Fibroblast of skin of left biceps (primary cell): ENCODE results near the gene CDK5RAP2.
"Not testable (repeated sequence)": the region's sequence is repeated elsewhere in the genome, so short reads cannot be mapped to it uniquely, and the experiment has no call there.

ENCODE experiments used
- DNase-seq, 2 experiments: peaks; one replicate each; pipeline ENCODE4 v3.0.0-alpha.2; 2013; ENCODE audit warnings: low read depth in 2 of 2

The CDK5RAP2 gene

DNA sequence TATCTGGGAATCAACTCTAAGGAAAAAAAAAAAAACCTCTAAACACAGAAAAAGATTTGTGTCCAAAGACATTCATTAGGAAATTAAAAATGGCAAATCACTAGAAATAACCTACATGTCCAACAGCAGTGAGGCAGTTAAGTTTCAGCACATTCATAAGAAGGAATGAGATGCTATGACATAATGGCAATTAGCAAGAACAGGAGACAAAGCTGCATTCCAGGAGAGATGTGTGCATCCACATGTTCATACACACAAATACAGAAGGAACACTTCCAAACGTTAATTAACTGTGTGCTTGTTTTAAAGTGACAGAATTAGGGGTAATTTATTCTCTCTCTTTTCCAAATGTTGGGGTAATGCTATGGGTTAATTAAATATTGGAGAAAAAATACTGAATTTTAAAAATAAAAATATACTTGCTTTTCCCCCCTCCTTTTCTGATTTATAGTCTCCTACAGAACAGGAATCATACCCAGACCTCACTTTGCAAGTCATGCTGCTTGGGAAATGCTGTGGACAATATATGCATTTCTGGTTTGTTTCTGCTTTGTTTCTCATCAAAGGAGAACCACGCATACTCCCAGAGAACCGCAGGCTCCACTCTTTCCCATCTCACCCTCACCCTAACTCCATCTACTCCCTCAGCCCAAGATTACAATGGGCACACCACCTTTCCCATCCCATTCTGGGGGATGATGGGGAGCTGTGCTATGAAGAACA lies 114.1 kb downstream of the CDK5RAP2 start:
- DNase-seq = no peak

DNA sequence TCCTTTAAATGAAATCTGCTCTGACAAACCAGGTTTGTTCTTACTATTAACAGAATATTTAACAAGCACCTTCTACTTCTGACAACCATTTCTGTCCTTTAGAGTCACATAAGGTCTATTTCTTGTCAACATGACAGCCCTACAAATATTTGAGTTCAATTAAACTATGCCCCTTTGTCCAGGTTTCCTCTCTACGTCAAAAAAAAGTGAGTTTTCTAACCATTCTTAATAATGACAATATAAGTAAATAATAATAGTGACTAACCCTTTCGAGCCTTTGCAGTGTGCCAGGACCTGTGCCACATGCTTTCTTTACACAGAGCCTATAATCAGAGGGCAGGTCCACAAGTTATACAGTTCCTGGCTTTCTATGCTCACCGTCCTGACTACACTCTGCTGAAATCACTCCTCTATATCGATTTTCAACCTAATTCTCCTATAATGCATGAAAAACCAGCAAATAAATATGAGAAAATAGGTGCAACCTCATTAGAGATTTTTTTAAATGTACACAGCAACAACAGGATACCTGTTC lies 115.0 kb downstream of the CDK5RAP2 start:
- no peak for DNase-seq

DNA sequence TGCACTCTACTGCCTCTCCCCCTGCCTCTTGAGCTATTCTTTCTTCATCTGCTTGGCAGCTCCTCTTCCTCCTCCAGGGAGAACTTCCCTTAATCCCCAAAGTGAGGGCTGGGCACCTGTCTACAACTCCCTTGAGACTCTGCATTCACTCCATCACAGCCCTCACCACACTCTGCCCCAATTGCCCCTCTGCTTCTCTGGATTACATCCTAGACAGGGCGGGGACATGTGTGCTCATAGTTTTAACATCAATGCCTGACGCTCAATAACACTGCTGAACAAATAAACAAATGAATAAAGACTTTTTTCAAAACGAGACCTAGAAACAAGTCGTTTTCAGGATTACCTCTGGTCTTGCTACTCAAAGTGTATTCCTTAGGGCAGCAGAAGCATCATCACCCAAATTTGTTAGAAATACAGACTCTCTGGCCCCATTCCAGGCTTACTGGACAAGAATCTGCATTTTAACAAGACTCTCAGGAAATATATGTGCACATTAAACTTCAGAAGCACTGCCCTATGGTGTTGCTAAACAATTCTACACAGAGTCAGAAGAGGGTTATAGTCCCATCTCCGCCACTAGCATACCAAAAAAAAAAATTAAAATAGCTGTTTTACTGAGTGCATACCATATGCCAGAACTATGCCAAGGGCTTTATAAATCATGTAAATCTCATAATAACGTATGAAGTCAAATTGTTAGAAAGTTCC lies 115.6 kb downstream of the CDK5RAP2 start:
- DNase-seq = no peak

DNA sequence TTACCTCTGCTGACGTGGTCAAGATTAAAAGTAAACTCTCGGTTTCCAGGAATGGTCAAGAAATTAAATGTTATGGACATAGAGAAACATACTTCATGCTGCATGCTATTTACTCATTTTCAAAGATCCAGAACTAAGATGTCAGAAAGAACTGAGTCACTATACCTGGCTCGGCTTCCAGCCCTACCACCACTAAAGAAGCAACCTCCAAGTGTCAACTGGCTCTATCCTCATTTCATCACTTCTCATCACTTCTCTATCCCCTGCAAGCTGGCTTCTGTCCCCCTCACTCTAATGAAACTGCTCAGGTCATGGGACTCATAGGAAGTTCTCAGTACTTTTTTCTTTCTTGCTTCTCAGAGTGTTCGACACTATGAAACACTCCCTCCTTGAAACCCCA lies 116.2 kb downstream of the CDK5RAP2 start:
- DNase-seq = no peak

DNA sequence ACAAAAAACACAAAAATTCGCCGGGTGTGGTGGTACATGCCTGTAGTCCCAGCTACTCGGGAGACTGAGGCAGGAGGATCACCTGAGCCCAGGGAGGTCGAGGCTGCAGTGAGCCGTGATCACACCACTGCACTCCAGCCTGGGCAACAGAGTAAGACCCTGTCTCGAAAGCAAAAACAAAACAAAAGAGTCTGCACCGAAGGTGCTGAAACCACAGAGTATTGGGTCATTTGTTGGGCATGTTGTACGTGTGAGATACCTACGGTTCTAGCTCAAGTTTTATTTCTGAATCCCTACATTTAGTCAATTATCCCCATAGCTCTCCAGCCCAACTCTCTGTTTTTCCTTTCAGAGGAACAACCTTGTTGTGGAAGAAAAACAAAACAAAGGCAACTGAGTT lies 118.3 kb downstream of the CDK5RAP2 start:
- not testable (repeated sequence) for DNase-seq

DNA sequence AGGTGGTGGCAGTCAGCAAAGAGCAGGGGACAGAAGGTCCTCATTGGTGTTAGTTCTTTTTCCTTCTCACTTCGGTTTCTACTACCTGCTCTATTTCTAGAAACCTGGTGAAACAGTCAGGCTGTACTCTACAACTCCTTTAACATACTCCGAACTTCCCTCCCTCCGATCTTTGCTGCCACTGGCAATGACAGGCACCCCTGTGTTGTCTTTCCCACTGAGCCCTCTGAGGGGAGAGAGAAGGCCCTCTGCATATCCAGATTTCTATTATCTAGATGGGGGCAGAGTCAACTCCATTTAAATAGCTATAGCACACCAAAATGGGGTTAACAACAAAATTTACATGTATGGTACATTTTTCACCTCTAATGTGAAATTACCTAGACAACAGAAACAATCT lies 123.7 kb downstream of the CDK5RAP2 start:
- no peak for DNase-seq

DNA sequence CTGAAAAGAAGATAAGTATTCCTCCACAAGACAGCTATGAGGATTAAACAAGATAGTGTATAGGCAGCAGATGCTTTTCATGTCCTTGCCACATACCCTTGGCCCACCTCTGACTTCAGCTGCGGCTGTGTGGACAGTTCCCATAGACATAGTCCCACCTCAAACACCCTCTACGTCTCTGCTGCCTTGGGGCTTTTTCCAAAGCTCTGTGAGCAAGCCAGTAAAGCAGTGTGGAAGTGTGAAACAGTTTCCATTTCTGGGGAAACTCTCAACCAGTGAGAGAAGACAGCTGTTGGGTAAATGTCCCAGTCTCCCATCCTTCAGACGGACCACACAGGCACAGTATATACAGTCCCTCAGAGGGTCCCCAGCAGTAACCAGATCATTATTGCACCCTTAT lies 125.5 kb downstream of the CDK5RAP2 start:
- DNase-seq = no peak

DNA sequence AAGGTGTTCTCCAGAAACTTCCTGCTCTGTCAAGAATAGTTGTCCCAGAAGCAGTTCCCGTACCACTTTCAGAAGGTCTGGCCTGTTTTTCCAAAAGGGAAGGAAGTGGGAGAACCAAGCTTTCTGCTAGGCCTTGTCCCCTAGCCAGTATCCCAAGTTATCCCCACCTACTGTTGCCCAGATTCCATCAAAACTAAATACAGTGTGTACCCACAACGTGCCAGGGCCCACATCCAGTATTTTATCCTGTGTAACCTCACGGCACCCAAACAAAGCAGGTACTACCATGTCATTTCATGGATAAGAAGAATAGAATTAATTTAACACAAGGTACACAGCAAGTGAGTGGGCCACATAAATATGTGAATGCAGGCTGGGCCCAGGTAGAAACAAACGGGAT lies 126.2 kb downstream of the CDK5RAP2 start:
- DNase-seq = no peak

DNA sequence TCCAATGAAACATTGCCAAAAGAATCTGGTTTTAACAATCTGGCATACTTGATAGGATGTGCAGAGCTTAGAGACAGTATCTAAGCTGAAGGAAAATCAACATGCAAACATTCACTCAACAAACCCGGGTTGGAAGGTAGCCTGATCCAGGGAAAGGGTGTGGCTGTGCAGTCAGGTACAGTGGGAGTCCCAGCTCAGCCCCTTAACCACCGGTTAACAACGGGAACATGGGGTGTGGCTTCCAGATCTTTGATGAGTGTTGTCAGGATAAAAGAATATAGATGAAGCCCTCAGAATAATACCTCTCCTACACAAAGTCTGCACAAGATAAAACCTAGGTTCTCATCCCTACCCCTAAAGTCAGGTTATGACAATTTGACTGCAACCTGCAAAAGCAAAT lies 127.3 kb downstream of the CDK5RAP2 start:
- DNase-seq = no peak

DNA sequence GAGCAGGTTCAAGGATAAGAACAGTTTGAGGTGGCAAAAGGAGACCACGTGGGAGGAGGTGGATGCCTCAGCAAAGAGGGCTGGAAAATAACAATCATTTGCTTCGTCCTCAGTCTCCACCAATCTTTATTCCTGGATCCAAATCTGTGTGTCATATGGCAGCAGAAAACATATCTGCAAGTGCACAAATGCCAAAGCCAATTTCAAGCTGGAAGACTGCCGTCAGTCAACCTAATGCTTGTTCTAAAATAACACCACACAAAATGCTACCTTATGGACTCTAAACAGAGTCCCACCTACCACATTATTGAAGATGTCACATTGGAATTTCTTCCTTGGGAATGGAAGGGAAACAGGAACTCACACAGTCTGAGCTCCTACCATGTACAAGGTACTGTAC lies 129.1 kb downstream of the CDK5RAP2 start:
- DNase-seq = no peak

DNA sequence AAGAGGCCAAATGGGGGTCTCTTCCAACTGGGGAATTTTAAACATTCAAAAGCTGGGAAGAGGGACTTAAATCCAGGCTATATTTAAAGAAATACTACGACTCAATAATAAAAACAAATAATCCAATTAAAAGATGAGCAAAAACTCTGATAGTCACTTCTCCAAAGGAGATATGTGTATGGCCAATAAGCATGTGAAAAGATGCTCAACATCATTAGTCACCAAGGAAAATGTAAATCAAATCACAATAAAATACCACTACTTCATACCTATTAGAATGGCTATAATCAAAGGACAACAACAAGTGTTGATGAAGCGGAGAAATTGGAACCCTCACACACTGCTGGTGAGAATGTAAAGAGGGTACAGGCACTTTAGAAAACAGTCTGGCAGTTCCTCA lies 130.4 kb downstream of the CDK5RAP2 start:
- DNase-seq = no peak

DNA sequence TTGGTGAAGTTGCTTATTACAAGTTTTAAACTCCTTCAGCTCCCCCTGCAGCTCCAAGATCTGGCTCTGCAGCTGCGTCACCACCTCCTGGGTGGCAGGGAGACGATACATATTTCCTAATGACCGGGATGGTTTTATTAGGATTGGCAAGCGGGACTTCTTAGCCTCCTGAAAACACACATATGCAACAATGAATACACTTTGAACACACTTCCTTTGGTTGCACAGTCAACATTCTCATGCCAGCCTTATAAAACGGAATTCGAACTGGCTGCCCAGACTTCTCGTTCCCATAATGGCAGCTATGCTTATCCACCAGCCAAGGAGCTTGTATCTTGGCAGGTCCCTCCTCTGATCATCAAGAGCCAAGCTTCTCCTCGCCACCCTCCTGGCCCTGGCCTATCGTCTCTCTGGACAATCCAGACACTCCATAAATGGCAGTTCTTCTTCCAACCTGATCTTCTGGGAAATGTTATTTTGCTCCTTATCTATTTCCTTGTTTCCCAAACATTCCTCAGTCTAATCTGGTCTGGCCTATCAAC lies 131.9 kb downstream of the CDK5RAP2 start:
- no peak for DNase-seq

DNA sequence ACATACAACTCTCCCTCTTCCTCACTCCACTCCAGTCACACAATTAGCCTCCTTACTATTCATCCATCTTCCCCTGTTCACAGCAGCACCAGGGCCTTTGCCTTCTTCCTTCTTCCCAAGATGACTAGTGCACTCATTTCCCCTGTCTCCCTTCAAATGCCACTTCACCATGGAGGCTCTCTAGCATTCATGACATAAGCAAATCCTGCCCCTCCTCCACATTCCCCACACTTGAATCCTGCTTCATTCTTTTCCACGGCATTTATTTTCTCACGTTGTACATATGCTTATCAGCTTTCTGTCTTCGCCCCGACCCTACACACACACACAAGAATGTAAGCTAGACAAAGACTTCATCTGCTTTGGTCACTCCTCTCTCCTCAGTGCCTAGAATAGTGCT lies 133.3 kb downstream of the CDK5RAP2 start:
- no peak for DNase-seq

DNA sequence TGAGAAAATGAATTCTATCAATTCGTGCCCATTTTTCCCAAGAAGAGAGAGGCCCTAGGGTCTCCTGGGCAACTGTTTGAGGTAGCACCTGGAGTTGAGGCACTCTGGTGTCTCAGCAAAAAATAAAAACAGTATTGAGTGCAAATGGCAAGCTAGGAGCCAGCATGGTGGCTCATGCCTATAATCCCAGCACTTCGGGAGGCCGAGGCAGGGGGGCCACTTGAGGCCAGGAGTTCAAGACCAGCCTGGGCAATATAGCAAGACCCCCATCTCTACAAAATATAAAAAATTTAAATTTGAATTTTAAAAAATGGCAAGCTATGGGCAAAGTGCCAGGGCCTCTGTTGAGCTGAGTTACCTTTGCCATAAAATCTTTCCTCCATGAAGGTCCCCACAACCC lies 136.0 kb downstream of the CDK5RAP2 start:
- DNase-seq = no peak

DNA sequence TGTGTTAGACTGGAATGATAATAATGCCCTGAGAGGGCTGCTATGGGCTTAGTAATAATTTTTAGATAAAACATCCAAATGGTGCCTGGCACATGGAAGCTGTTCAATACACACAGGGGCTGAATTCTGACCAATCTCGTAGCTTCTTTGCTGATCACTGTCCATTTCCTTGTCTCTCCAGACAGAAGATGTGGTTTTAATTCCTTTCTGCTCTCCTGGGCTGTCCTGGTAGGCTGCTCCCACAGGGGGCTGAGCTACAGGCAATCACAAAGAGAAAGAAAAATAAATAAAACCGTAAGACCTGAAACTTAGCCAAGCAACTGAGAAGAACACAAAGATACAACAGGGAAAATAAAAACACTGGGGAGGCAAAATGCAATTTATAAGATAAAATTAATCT lies 136.5 kb downstream of the CDK5RAP2 start:
- DNase-seq = peak; percentile 46 to 51

DNA sequence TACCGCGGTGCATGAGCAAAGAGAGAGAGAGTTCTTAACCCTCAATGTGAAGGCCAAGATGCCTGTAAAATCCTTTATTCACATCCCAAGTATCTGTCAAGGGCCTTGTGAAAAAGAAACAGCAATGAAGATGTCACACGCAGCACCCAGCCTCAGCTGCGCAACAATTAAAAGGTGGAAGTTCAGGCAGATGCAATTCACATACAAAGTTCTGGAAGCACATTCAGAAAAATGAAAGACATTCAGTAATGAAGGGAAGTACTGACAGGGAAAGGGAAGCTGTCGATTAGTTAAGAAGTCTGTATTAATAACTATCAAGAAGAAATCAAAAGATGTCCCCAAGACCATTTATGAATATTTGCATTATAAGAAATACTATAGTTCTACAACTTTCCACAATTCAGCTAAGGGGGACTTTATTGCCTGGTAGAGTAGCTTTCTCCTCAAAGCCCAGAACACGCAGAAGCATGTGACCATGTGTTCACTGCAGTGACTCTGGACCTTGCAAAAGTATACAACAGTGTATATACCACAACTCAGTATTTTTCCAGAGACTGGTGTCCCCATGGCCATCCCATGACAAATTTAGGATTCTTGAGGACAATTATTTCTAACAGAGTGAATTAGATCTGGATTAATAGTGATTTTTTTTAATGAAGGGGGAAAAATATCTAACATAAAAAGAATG lies 137.5 kb downstream of the CDK5RAP2 start:
- DNase-seq = no peak

DNA sequence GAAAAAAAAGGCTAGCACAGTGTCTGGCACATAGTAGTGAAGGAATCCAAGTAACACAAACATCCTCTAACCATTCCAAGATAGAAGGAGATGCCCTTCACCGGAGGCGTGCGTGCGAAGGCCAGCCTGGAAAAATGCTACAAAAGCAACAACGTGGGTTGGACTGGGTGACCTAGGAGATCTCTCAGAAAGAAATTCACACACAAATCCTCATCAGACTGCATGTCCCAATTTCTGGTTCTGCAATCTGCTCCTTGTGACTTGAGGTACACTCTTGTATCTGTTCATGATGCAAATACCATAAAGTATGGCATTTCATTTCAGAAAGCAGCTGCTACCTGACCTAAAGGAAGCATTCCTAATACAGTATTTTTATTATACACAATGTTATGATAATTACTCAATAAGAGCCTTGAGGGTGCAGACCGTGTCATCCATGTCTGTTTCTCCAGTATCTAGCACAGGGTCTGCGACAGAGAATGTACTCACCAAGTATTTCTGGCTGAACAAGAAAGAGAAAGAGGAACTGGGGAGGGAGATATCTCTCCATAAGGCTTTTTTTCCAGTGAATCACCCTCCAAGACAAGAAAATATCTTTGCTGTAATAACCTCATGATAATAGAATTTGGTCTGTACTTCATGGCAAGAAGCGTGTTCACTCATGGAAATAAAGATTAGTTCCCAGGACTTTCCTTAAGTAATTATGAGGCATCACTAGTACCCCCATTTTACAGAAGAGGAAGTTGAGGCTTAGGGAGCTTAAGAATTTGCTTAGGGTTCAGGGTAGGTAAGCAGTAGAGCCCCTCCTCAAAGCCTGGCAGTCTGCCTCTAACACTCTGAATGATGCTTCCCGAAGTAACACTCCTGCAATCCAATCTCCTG lies 138.3 kb downstream of the CDK5RAP2 start:
- peak; percentile 69 to 72 for DNase-seq

DNA sequence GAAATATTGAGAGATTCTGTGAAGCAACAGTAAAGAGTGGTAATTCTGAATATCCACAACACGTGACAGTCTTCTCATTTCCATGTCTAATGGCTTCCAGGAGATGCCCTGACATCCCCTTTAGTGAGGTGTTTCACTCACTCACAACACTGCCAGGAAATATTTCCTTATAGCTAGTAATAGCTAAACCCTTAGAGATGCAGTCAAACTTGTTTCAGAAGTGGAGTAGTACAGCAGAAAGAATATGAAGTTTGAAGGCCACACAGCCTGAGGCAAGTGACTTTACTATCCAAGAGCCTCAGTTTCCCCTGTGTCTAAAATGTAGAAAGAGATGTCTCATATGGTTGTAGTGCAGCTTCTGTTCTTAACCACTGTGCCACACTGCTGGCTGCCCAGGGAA lies 139.2 kb downstream of the CDK5RAP2 start:
- no peak for DNase-seq

DNA sequence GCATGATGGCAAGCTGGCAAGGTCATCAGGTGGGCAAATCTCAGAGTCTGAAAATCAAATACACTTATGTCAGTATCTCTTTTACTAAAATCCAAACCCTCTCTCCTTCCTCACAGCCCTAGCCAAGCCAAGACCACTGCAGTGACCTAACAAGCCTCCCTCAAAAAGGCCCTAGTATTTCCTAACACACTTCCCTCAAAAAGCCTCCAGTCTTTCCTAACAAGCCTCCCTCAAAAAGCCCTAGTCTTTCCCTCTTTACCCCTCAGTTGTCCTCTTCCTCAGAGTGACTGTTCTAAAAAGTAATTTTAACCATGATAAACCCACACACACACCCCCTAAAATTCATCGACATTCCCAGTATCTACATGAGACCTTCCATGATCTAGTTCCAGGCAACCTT lies 140.0 kb downstream of the CDK5RAP2 start:
- no peak for DNase-seq

DNA sequence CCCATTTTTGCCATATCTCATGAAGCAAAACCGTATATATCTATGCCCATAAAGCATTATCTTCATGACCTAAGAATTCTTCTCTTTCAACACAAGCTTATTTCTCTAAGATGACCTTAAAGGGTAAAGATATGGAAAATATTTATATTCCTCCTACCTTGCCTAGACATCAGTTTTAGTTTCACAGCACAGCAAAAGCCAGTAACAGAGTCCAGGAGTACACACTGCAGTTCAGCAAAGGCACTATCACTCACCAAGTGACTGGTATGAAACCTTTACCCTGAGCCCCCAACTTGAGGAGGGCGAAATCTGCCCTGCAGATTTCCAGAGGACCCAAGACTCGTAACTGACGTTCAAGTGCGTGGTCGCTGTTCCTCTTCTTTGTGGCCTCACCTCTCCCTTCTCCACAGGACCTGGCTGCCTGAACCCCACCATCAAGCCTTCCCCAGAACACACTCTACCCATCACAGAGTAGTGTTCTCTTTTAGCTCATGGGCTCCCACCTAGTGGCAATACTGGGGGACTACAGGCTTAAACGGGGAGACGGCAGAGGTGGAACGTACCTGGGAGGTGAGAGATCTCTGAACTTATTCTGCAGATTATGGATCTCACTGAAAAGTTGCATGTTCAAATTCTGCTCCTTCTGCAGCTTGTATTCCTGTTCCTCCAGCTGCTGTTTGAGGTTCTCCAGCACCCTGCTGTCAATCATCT lies 141.0 kb downstream of the CDK5RAP2 start:
- DNase-seq = no peak

DNA sequence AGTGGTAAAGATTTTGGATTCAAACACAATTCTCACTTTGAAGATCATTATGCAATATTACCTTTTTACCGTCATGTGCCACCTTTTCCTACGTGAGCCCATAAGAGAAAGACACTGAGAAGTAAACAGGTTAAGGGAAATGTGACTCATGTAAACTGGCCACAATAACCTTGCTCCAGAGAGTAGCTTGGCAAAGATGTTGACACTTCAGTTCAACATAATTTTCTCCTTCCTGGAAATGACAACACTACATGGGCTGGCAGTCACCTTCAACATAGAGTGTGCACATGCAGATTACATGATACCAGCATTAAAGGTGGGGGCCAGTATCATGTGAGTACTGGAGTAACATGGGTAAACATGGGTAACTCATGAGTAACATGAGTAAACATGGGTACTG lies 141.9 kb downstream of the CDK5RAP2 start:
- no peak for DNase-seq
